Stomach (tissue), 4 donors: ENCODE measurements around the gene GALNT17.

Experiments
- EP300 ChIP-seq: sonication (generic); formaldehyde crosslinking; IDR thresholded peaks from one replicate; pipeline ENCODE4 v1.6.1; 2017; ENCODE audit warnings: antibody characterized with exemption
- POLR2A ChIP-seq, 4 donors: fragments of 450-650 bp; IDR thresholded peaks; one replicate each; pipeline ENCODE4 v1.6.1; 2016; ENCODE audit warnings: antibody characterized with exemption in 4 of 4, control low read depth in 2 of 4, mild to moderate bottlenecking in 1 of 4, moderate library complexity in 1 of 4
- TF ChIP-seq, protein P1 (sequence below), 7 experiments: fragments of 450-650 bp in 4 of 7; fragments of 200-600 bp in 3 of 7; sonication (generic) in 3 of 7; IDR thresholded peaks; one replicate each; pipeline ENCODE4 v1.5.1; 2016 to 2019; ENCODE audit warnings: antibody characterized with exemption in 7 of 7, control low read depth in 2 of 7, mild to moderate bottlenecking in 1 of 7

- TF ChIP-seq, protein P1, sequence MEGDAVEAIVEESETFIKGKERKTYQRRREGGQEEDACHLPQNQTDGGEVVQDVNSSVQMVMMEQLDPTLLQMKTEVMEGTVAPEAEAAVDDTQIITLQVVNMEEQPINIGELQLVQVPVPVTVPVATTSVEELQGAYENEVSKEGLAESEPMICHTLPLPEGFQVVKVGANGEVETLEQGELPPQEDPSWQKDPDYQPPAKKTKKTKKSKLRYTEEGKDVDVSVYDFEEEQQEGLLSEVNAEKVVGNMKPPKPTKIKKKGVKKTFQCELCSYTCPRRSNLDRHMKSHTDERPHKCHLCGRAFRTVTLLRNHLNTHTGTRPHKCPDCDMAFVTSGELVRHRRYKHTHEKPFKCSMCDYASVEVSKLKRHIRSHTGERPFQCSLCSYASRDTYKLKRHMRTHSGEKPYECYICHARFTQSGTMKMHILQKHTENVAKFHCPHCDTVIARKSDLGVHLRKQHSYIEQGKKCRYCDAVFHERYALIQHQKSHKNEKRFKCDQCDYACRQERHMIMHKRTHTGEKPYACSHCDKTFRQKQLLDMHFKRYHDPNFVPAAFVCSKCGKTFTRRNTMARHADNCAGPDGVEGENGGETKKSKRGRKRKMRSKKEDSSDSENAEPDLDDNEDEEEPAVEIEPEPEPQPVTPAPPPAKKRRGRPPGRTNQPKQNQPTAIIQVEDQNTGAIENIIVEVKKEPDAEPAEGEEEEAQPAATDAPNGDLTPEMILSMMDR (IDR thresholded peaks at IDR 0.05): no peak
- TF ChIP-seq EP300: no peak
- no peak for TF ChIP-seq POLR2A (IDR thresholded peaks at IDR 0.05)
These were observed 354.5 kb downstream of the GALNT17 start for GRCh38 chr7:71486414-71486813.
